ENCODE data around the gene NPFFR1.

Gene NPFFR1

DNA sequence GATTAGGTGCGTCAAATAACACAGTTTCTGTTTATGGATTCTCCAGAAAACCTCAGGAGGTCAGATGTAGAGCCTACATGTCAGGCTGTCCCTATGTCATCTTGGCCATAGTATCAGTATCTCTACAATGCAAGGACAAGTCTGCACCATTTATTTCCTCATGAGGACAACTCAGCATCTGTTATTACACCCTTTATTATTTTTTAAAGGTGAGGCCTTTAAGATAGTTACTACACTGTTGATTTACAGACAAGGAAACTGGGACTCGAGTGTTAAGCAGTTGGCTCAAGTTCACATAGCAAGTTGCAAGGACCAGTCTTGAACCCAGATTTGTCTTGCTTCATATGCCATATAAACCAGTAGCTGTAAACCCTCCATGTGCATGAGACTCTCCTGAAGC lies 27.3 kb downstream of the NPFFR1 start:
- no peak overlapping the region for H3K4me2 ChIP-seq (ENCODE audit: low read length)
- H3K27ac ChIP-seq = no peak overlapping the region
- no peaks in the 10 kb centered on the region for H3K27me3 ChIP-seq (ENCODE audit: control insufficient read depth, insufficient read depth, low read length)
- H3K4me1 ChIP-seq = no peaks in the 10 kb centered on the region
- H3K9me3 ChIP-seq (ENCODE audit: control insufficient read depth, low read length) = no peaks in the 10 kb centered on the region
- H3K4me3 ChIP-seq (ENCODE audit: low read depth, low read length) = no peak overlapping the region
- no peaks in the 10 kb centered on the region for H3K79me2 ChIP-seq
- H3K36me3 ChIP-seq (ENCODE audit: control insufficient read depth, insufficient read depth, low read length) = no peaks in the 10 kb centered on the region
- H3K9ac ChIP-seq = no peak overlapping the region
- no peak overlapping the region for H2AFZ ChIP-seq
- TF ChIP-seq, protein P1, sequence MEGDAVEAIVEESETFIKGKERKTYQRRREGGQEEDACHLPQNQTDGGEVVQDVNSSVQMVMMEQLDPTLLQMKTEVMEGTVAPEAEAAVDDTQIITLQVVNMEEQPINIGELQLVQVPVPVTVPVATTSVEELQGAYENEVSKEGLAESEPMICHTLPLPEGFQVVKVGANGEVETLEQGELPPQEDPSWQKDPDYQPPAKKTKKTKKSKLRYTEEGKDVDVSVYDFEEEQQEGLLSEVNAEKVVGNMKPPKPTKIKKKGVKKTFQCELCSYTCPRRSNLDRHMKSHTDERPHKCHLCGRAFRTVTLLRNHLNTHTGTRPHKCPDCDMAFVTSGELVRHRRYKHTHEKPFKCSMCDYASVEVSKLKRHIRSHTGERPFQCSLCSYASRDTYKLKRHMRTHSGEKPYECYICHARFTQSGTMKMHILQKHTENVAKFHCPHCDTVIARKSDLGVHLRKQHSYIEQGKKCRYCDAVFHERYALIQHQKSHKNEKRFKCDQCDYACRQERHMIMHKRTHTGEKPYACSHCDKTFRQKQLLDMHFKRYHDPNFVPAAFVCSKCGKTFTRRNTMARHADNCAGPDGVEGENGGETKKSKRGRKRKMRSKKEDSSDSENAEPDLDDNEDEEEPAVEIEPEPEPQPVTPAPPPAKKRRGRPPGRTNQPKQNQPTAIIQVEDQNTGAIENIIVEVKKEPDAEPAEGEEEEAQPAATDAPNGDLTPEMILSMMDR (IDR thresholded peaks at IDR 0.05) = no peak

DNA sequence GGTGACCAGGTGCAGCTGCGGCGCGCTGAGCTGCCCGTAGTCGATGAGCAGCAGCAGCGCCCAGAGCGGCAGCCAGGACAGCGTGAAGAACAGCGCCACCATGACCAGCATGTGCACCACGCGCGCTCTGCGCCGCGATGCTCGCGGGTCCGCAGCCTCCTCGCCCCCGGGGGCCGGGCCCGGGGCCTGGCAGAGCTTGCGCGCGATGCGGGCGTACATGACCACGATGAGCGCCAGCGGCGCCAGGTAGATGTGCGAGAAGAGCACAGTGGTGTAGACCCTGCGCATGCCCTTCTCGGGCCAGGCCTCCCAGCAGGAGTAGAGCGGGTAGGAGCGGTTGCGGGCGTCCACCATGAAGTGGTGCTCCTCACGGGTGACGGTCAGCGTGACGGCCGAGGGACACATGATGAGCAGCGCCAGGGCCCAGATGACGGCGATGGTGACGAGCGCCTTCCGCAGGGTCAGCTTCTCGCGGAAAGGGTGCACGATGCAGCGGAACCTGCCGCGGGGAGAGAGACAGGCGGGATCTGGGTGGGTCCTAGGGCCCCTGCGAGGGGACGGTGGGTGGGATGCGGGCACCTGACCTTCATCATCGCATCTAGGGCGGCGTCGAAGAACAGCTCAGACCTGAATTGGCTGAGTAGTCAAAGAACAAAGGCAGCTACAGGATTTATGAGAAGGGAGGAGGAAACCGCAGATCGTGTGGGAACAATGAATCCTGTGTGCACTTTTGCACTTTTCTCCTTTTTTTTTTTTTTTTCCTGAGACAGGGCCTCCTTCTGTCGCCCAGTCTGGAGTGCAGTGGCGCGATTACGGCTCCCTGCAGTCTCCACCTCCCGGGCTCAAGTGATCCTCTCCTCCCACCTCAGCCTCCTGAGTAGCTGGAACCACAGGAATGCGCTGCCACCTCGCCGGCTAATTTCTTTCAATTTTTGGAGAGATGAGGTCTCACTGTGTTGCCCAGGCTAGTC lies 28.2 kb downstream of the NPFFR1 start:
- Histone ChIP-seq H3K4me2 (ENCODE audit: low read length) (no peak overlapping the region), H3K4me1 (no peaks in the 10 kb centered on the region), H3K36me3 (ENCODE audit: control insufficient read depth, insufficient read depth, low read length) (no peaks in the 10 kb centered on the region), H3K9ac (no peak overlapping the region), H3K27ac (no peak overlapping the region), H3K79me2 (no peaks in the 10 kb centered on the region), H3K4me3 (ENCODE audit: low read depth, low read length) (no peak overlapping the region), H3K27me3 (ENCODE audit: control insufficient read depth, insufficient read depth, low read length) (no peaks in the 10 kb centered on the region), H3K9me3 (ENCODE audit: control insufficient read depth, low read length) (no peaks in the 10 kb centered on the region), H2AFZ (peak overlapping the region; percentile 33)
- TF ChIP-seq, protein P1 (IDR thresholded peaks at IDR 0.05) = no peak

DNA sequence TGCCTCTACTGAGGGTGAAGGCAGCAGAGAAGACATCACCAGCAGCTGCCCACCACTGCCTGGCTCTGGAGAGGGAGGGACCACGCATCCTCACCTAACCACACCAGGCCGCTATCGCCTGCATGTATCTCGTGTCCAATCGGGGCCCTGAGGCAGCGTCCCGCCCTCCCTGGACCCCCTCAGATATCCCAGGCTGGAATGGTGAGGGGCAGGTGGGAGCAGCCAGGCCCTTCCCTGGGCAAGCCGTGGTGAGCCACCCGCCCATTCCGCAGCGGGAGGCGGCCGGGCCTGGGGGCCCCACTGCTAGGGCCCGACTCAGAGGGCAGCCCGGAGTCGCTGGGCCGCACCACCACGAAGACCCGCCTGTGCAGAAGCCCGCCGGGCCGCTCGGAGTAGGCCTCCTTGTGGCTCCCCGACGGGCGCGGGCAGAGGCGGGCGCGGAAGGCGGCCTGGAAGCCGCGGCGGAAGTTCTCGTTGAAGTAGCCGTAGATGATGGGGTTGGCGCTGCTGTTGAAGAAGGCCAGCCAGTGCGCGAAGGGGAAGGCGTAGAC lies 29.0 kb downstream of the NPFFR1 start:
- H3K27me3 ChIP-seq (ENCODE audit: control insufficient read depth, insufficient read depth, low read length) = no peaks in the 10 kb centered on the region
- H3K27ac ChIP-seq = no peak overlapping the region

DNA sequence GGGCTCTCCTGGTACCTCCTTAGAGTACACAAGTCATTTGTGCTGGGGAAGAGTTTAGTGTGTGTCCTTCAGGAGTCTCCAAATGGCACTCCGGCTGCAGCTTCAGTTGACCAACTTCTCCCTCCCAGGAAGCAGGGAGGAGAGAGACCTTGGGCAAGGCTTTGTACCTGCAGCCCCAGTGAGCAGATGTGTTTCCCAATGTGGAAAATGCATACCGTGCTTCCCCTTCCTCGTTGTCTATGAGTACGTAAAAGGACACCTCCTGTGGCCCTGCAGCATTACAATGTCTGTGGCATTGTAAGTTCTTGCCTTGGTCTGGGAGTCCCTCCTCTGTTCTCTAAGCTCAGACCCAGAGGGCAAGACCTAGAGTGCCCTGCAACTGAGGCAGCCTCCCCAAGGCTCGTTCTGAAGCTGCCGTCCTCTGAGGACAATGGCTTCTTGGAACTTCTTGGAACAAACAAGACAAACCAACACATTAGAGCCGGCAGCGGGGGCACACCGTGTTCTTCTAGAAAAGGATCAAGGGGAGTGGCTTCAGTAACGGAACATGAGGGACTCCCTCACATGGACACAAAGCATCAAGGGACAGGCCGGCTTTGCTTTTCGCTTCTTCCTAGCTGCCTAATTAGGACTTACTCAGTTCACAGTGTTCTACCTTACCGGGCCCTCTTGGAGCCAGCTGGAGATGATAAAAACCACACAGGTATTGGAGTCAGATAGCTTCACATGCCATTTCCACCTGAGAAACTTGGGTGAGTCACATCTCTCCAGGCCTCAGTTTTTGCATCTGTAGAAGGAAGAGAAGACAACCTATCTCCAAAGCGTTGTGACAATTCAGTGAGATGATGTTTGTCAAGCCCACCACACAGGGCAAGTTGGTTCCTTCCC lies 29.7 kb downstream of the NPFFR1 start:
- no peaks in the 10 kb centered on the region for H3K9me3 ChIP-seq (ENCODE audit: control insufficient read depth, low read length)
- no peaks in the 10 kb centered on the region for H3K4me1 ChIP-seq
- H2AFZ ChIP-seq = no peak overlapping the region
- H3K9ac ChIP-seq = no peak overlapping the region
- H3K36me3 ChIP-seq (ENCODE audit: control insufficient read depth, insufficient read depth, low read length) = no peaks in the 10 kb centered on the region
- H3K27ac ChIP-seq = no peak overlapping the region
- TF ChIP-seq, protein P1 (IDR thresholded peaks at IDR 0.05) = no peak
- no peaks in the 10 kb centered on the region for H3K79me2 ChIP-seq
- no peak overlapping the region for H3K4me2 ChIP-seq (ENCODE audit: low read length)
- no peak overlapping the region for H3K4me3 ChIP-seq (ENCODE audit: low read depth, low read length)
- H3K27me3 ChIP-seq (ENCODE audit: control insufficient read depth, insufficient read depth, low read length) = no peaks in the 10 kb centered on the region

More for the DNA sequence above, 29.0 kb downstream of the NPFFR1 start:
- no peaks in the 10 kb centered on the region for H3K79me2 ChIP-seq
- H3K9ac ChIP-seq = no peak overlapping the region
- no peaks in the 10 kb centered on the region for H3K36me3 ChIP-seq (ENCODE audit: control insufficient read depth, insufficient read depth, low read length)
- H3K4me3 ChIP-seq (ENCODE audit: low read depth, low read length) = no peak overlapping the region
- no peaks in the 10 kb centered on the region for H3K9me3 ChIP-seq (ENCODE audit: control insufficient read depth, low read length)
- H3K4me2 ChIP-seq (ENCODE audit: low read length) = no peak overlapping the region
- TF ChIP-seq, protein P1 (IDR thresholded peaks at IDR 0.05) = no peak
- no peaks in the 10 kb centered on the region for H3K4me1 ChIP-seq
- peak overlapping the region; percentile 33 for H2AFZ ChIP-seq
